ENCODE data around the gene RCL1.
"Not testable (repeated sequence)": the region's sequence is repeated elsewhere in the genome, so short reads cannot be mapped to it uniquely, and the experiment has no call there.

- not testable (repeated sequence) for TF ChIP-seq ZFX (IDR thresholded peaks at IDR 0.05); CTCF (conservative IDR thresholded peaks at IDR 0.05)
Observed at GRCh38 chr9:4899853-4900252, 107.1 kb downstream of the RCL1 start.
